BLaER1 (cell line): ENCODE results near the gene ASTN1.

Experiments
- H3K27ac ChIP-seq: shearing (Covaris generic); formaldehyde crosslinking; 2 replicates; pipeline ENCODE4 v1.8.1; 2022
- H3K27me3 ChIP-seq: shearing (Covaris generic); formaldehyde crosslinking; 2 replicates; pipeline ENCODE4 v1.8.1; 2022
- H3K36me3 ChIP-seq: shearing (Covaris generic); formaldehyde crosslinking; 2 replicates; pipeline ENCODE4 v1.8.1; 2022
- H3K4me1 ChIP-seq: shearing (Covaris generic); formaldehyde crosslinking; 2 replicates; pipeline ENCODE4 v1.8.1; 2022
- H3K4me2 ChIP-seq: shearing (Covaris generic); formaldehyde crosslinking; 2 replicates; pipeline ENCODE4 v1.8.1; 2022
- H3K4me3 ChIP-seq: shearing (Covaris generic); formaldehyde crosslinking; 2 replicates; pipeline ENCODE4 v1.8.1; 2022
- H3K9ac ChIP-seq: shearing (Covaris generic); formaldehyde crosslinking; 2 replicates; pipeline ENCODE4 v1.8.1; 2022
- H3K9me3 ChIP-seq: shearing (Covaris generic); formaldehyde crosslinking; 2 replicates; pipeline ENCODE4 v1.8.1; 2022
- H4K20me1 ChIP-seq: shearing (Covaris generic); formaldehyde crosslinking; 2 replicates; pipeline ENCODE4 v1.8.1; 2022
- Cebpa-rat ChIP-seq: shearing (Covaris generic); IDR thresholded peaks from 2 replicates; pipeline ENCODE4 v1.8.1; 2022

Gene ASTN1

DNA sequence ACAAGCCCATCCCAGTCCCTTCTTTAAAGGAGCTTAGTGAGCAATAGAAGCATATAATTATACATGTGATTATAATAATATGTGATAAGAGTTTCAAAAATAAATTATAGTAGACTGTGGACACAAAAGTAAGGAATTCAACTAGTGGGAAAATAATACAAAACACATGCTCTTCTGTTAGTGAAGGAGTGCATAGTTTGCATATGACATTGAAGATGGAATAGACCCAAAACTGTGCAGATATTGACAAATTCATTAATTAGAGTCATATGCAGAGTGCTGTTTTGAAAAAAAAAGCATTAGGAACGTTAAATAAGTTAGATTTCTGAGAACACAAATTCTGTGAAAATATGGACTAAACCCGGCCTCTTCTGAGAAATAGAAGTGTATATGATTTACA, 278.8 kb downstream of the ASTN1 start:
- H4K20me1 ChIP-seq: no peaks in the 10 kb centered on the region
- H3K27ac ChIP-seq: no peak overlapping the region
- no peak for TF ChIP-seq Cebpa-rat
- no peaks in the 10 kb centered on the region for H3K27me3 ChIP-seq
- H3K4me3 ChIP-seq: no peak overlapping the region
- no peak overlapping the region for H3K9ac ChIP-seq
- H3K4me1 ChIP-seq: no peaks in the 10 kb centered on the region
- H3K9me3 ChIP-seq: no peaks in the 10 kb centered on the region
- H3K4me2 ChIP-seq: no peak overlapping the region
- no peaks in the 10 kb centered on the region for H3K36me3 ChIP-seq

- Histone ChIP-seq H3K4me2 (no peak overlapping the region), H3K27me3 (no peaks in the 10 kb centered on the region), H3K9ac (no peak overlapping the region), H3K4me3 (no peak overlapping the region), H3K27ac (no peak overlapping the region), H4K20me1 (no peaks in the 10 kb centered on the region), H3K36me3 (no peaks in the 10 kb centered on the region), H3K9me3 (no peaks in the 10 kb centered on the region), H3K4me1 (no peaks in the 10 kb centered on the region)
- TF ChIP-seq Cebpa-rat: no peak
Measured at GRCh38 chr1:176885341-176885740, 279.2 kb downstream of the ASTN1 start.

DNA sequence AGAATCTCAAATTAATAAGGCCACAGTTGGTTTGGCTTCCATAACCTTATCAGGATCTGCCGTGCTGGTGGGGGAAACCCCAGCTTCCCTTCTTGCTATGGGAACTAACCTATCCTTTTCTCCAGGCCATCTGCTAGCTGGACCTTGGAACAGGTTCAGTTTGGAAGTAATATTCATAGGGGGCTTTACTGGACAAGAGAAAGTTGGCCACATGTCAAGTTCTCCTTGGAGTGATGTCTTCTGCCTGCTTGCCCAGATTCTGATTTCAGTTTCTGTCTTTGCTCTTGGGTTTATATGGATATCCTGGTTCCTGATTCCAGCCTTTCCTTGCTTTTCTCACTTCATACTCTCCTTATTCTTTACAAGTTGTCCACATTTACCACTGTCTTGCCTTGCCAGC, 279.6 kb downstream of the ASTN1 start:
- no peaks in the 10 kb centered on the region for H3K27me3 ChIP-seq
- no peak for TF ChIP-seq Cebpa-rat
- H3K4me1 ChIP-seq: no peaks in the 10 kb centered on the region
- no peak overlapping the region for H3K9ac ChIP-seq
- H4K20me1 ChIP-seq: no peaks in the 10 kb centered on the region
- H3K36me3 ChIP-seq: no peaks in the 10 kb centered on the region
- H3K4me3 ChIP-seq: no peak overlapping the region
- no peak overlapping the region for H3K4me2 ChIP-seq
- no peaks in the 10 kb centered on the region for H3K9me3 ChIP-seq
- H3K27ac ChIP-seq: no peak overlapping the region

GRCh38 chr1:176884286-176884685, 280.2 kb downstream of the ASTN1 start:
- Histone ChIP-seq H3K36me3 (no peaks in the 10 kb centered on the region), H4K20me1 (no peaks in the 10 kb centered on the region), H3K27me3 (no peaks in the 10 kb centered on the region), H3K4me3 (no peak overlapping the region), H3K9me3 (no peaks in the 10 kb centered on the region), H3K27ac (no peak overlapping the region), H3K9ac (no peak overlapping the region), H3K4me1 (no peaks in the 10 kb centered on the region), H3K4me2 (no peak overlapping the region)
- no peak for TF ChIP-seq Cebpa-rat

- Histone ChIP-seq H3K4me2 (no peak overlapping the region), H3K9ac (no peak overlapping the region), H3K27me3 (no peaks in the 10 kb centered on the region), H3K4me1 (no peaks in the 10 kb centered on the region), H3K4me3 (no peak overlapping the region), H3K27ac (no peak overlapping the region), H3K36me3 (no peaks in the 10 kb centered on the region), H3K9me3 (no peaks in the 10 kb centered on the region), H4K20me1 (no peaks in the 10 kb centered on the region)
- TF ChIP-seq Cebpa-rat: no peak
Measured at GRCh38 chr1:176880955-176881595, 283.4 kb downstream of the ASTN1 start.

DNA sequence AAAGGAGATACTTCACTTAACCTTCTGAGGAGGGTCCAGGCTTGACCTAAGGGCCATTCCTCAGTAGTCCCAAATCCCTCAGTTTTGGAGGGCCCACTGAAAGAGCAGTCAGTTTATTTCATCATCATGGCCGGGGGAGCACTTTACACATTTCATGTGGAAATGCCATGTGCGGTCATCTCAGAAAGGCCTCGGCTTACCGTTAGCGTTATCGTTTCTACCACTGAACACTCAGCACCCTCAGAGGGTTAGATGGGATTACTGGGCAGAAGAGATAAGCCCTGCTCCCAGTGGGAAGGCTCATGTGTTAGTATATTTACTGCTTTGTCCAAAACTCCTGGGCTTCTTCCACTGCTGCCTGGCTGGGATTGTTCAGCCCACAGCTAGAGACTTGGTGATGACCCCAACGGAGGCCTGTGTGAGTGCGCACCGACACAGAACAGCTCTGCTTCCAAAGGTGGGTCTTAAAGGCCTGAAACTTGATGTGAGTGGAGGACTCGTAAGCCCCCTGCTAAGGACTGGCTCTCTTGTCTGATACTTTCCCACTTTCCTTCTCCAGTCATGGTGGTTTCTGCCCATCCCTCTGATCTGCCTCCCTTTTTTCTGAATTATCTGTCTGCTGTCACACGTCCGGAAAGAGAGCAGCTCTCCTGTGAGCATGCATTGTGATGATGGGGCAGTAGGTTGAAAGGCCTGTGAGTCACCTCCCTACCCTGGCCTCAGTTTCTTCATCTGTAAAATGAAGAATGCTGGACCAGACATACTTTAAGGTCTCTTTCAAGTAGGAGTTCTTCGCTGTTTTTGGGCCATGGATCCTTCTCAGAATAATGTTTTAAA, 284.5 kb downstream of the ASTN1 start:
- Histone ChIP-seq H3K9me3 (no peaks in the 10 kb centered on the region), H3K27ac (no peak overlapping the region), H3K27me3 (no peaks in the 10 kb centered on the region), H3K36me3 (no peaks in the 10 kb centered on the region), H3K4me2 (no peak overlapping the region), H3K9ac (no peak overlapping the region), H3K4me1 (no peaks in the 10 kb centered on the region), H4K20me1 (no peaks in the 10 kb centered on the region), H3K4me3 (no peak overlapping the region)
- TF ChIP-seq Cebpa-rat: no peak

- no peak overlapping the region for H3K4me3 ChIP-seq
- H3K27ac ChIP-seq: no peak overlapping the region
- no peaks in the 10 kb centered on the region for H4K20me1 ChIP-seq
- no peak overlapping the region for H3K4me2 ChIP-seq
- no peaks in the 10 kb centered on the region for H3K9me3 ChIP-seq
- H3K36me3 ChIP-seq: no peaks in the 10 kb centered on the region
- no peak overlapping the region for H3K9ac ChIP-seq
- no peak for TF ChIP-seq Cebpa-rat
- no peaks in the 10 kb centered on the region for H3K27me3 ChIP-seq
- no peaks in the 10 kb centered on the region for H3K4me1 ChIP-seq
Measured at GRCh38 chr1:176878750-176879536, 285.6 kb downstream of the ASTN1 start.

DNA sequence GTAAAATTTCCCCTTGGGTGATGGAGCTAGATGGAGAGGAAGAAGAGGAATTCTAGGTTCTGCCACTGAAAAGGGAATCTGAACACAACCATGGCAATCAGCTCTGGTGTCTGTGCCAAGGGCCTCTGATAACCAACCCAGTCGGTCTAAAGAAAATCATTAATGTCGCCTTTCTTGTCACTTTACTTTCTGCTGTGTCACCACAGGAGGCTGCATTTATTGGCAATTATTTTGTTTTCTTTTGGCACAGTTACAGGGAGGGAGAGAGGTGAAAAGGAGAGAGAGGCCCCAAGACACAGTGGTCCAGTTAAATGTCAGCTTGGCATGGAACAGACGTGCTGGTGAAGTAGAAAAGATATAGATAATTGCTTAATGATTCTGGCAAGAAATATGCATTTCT, 287.0 kb downstream of the ASTN1 start:
- no peaks in the 10 kb centered on the region for H3K36me3 ChIP-seq
- no peak for TF ChIP-seq Cebpa-rat
- no peaks in the 10 kb centered on the region for H3K4me1 ChIP-seq
- no peak overlapping the region for H3K9ac ChIP-seq
- no peak overlapping the region for H3K4me3 ChIP-seq
- no peaks in the 10 kb centered on the region for H3K9me3 ChIP-seq
- no peak overlapping the region for H3K4me2 ChIP-seq
- no peaks in the 10 kb centered on the region for H4K20me1 ChIP-seq
- H3K27ac ChIP-seq: no peak overlapping the region
- H3K27me3 ChIP-seq: no peaks in the 10 kb centered on the region

DNA sequence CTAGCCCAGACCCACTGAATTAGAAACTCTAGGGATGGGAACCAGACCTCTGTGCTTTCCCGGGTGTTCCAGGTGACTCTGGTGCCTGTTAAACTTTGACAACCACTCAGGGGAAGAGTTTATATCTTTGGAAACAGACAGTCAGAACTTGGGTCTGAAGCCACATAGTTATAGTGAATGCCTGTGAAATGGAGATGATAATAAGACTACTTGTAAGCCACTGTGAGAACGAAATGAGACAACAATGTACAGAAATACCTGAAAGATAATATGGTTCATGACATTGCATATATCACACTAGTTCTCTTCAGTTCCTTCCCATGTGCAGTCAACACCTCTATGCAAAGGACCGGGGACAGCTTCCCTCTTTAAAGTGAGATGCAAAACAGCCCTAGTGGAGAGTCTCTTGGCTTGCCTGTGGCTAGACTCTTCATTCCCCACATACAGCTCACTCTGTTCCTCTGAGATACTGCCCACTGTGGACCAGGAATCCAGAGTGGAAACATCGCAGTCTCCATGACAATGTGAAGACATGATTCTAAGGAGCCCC, 287.5 kb downstream of the ASTN1 start:
- H3K4me2 ChIP-seq: no peak overlapping the region
- H3K4me1 ChIP-seq: no peaks in the 10 kb centered on the region
- no peak for TF ChIP-seq Cebpa-rat

More for the DNA sequence above, 287.5 kb downstream of the ASTN1 start:
- Histone ChIP-seq H3K27ac (no peak overlapping the region), H4K20me1 (no peaks in the 10 kb centered on the region), H3K9me3 (no peaks in the 10 kb centered on the region), H3K27me3 (no peaks in the 10 kb centered on the region), H3K36me3 (no peaks in the 10 kb centered on the region), H3K4me3 (no peak overlapping the region), H3K9ac (no peak overlapping the region)
